ENCODE data around the gene OR10A7.

Gene OR10A7

DNA sequence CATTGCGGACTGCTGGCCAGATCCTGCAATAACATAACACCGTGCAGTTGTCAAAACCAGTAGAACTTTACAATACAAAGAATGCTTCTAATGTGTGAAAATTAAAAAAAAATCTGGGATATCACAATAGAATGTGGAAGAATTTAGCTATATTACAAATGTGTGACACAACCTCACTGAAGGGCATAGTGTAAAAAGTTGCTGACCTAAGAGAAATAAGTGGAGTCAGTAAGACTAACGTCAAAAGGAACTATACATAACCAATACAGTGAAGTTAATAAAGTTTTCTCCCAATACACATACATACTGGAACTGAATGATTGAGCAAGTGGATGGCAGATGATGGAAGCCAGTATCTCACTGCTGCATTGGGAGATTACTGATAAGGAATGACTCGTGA lies 36.0 kb downstream of the OR10A7 start:
- no peak for DNase-seq (ENCODE audit: low read depth)
- no peak for TF ChIP-seq CTCF (conservative IDR thresholded peaks at IDR 0.05; ENCODE audit: low read depth, low read length)
- H3K4me3 ChIP-seq (ENCODE audit: low read length): no peak overlapping the region

DNA sequence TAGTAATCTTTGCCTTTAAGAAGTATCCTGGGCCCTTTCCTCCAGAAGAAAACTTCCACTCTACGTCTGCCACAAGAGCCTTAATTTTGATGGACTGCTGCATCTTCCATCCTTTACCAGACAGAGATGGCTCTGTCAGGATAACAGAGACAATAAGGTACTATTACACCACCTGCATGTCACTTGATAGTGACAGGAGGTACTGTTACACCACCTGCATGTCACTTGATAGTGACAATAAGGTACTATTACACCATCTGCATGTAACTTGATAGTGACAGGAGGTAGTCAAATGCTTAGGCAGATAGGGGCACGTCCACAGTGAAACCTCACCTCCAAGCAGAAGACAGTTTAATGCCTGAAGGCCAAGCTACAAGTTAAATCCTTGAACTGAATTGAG lies 37.5 kb downstream of the OR10A7 start:
- no peak overlapping the region for H3K4me3 ChIP-seq (ENCODE audit: low read length)
- TF ChIP-seq CTCF (conservative IDR thresholded peaks at IDR 0.05; ENCODE audit: low read depth, low read length): no peak
- DNase-seq (ENCODE audit: low read depth): no peak
